ENCODE data around the gene RAB3IL1.

Gene RAB3IL1

DNA sequence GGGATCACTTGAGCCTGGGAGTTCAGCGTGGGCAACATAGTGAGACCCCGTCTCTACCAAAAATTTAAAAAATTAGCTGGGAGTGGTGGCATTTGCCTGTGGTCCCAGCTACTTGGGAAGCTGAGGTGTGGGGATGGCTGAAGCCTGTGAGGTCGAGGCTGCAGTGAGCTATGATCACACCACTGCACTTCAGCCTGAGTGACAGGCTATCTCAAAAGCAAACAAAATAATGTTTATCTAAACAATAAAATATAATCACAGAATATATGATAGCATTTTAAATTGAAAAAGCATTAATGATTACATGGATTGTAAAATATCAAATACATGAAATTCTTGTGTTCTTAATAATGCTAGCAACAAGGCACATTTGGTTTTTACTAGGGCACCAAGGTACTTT lies 35.5 kb upstream of the RAB3IL1 start:
- Histone ChIP-seq H2AFZ (ENCODE audit: low read length) (no peak overlapping the region), H2BK15ac (ENCODE audit: low read length) (no peak overlapping the region), H3K27me3 (ENCODE audit: control insufficient read depth in 3 of 3, insufficient read depth in 3 of 3, low read depth in 1 of 3, low read length in 3 of 3) (peaks cover 0 to 21% (median 3%) of the 10 kb centered on the region in 3 experiments), H3K27ac (replicated peaks; ENCODE audit: low read length) (no peak overlapping the region), H3K36me3 (replicated peaks in 1 of 2; ENCODE audit: control insufficient read depth in 2 of 2, insufficient read depth in 2 of 2, low read length in 2 of 2) (no peaks in the 10 kb centered on the region), H3K4me3 (ENCODE audit: low read length in 2 of 2) (no peak overlapping the region), H3K14ac (ENCODE audit: low read length) (no peak overlapping the region), H3K79me1 (ENCODE audit: low read depth, low read length) (no peaks in the 10 kb centered on the region), H3K4me1 (ENCODE audit: control insufficient read depth in 2 of 2, insufficient read depth in 1 of 2, low read depth in 1 of 2, low read length in 2 of 2) (peaks cover 6 to 9% of the 10 kb centered on the region in 2 donors), H2BK5ac (ENCODE audit: low read length) (no peak overlapping the region), H3K4ac (ENCODE audit: low read length) (no peak overlapping the region), H3K9me3 (replicated peaks in 1 of 2; ENCODE audit: control insufficient read depth in 2 of 2, insufficient read depth in 1 of 2, low read depth in 1 of 2, low read length in 2 of 2) (no peaks in the 10 kb centered on the region), H3K23ac (ENCODE audit: low read depth, low read length, poor library complexity) (no peak overlapping the region), H3K9ac (ENCODE audit: low read depth, low read length, poor library complexity) (no peak overlapping the region), H4K91ac (ENCODE audit: low read depth, low read length, poor library complexity) (no peak overlapping the region), H4K8ac (ENCODE audit: low read depth, low read length) (no peak overlapping the region), H2BK12ac (ENCODE audit: low read length) (no peak overlapping the region), H3K4me2 (ENCODE audit: insufficient read depth, low read length, poor library complexity, severe bottlenecking) (no peak overlapping the region), H2AK5ac (ENCODE audit: low read depth, low read length) (no peak overlapping the region), H2BK120ac (ENCODE audit: low read depth, low read length) (no peak overlapping the region), H3K18ac (ENCODE audit: low read length) (no peak overlapping the region)
- no peak for DNase-seq (ENCODE audit: low spot score)
- WGBS, 2 donors (ENCODE audit: extremely low coverage in 2 of 2, insufficient read length in 2 of 2, insufficient replicate concordance in 1 of 2): no CpG with 5 or more reads among the region's 3 CpGs

DNA sequence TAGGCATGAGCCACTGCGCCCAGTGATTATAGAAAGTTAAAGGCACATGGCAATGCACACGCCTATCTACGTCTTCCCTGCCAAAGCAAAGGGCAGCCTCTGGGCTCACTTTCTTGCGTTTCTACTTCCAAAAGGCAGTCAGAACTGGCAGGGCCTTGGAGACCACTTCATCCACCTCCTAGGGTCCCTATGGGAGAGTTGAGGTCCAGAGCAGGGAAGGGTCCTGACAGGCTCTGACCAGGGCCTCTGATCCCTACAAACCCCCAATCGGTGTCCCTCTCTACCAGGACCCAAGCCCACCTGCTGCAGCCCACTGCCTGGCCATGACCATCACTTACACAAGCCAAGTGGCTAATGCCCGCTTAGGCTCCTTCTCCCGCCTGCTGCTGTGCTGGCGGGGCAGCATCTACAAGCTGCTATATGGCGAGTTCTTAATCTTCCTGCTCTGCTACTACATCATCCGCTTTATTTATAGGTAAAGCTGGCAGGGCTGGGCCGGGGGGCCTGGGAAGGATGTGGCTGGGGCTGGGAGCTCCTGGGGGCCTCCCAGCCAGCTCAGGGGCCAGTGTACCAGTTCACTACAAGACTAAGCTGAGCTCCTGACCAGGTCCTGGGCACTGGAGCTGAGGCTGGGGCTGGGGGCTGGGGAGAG lies 34.2 kb upstream of the RAB3IL1 start:
- no peak overlapping the region for H3K9ac ChIP-seq (ENCODE audit: low read depth, low read length, poor library complexity)
- no peak overlapping the region for H3K4me2 ChIP-seq (ENCODE audit: insufficient read depth, low read length, poor library complexity, severe bottlenecking)
- no peaks in the 10 kb centered on the region for H3K9me3 ChIP-seq (replicated peaks in 1 of 2; ENCODE audit: control insufficient read depth in 2 of 2, insufficient read depth in 1 of 2, low read depth in 1 of 2, low read length in 2 of 2)
- H4K91ac ChIP-seq (ENCODE audit: low read depth, low read length, poor library complexity): no peak overlapping the region
- no CpG with 5 or more reads among the region's 11 CpGs for WGBS, 2 donors (ENCODE audit: extremely low coverage in 2 of 2, insufficient read length in 2 of 2, insufficient replicate concordance in 1 of 2)
- H4K8ac ChIP-seq (ENCODE audit: low read depth, low read length): no peak overlapping the region
- no peak for DNase-seq (ENCODE audit: low spot score)
- H3K79me1 ChIP-seq (ENCODE audit: low read depth, low read length): no peaks in the 10 kb centered on the region
- H2BK5ac ChIP-seq (ENCODE audit: low read length): no peak overlapping the region
- H3K23ac ChIP-seq (ENCODE audit: low read depth, low read length, poor library complexity): no peak overlapping the region
- no peak overlapping the region for H3K27ac ChIP-seq (replicated peaks; ENCODE audit: low read length)
- no peak overlapping the region for H2AK5ac ChIP-seq (ENCODE audit: low read depth, low read length)
- H3K4ac ChIP-seq (ENCODE audit: low read length): no peak overlapping the region
- H2AFZ ChIP-seq (ENCODE audit: low read length): no peak overlapping the region
- H3K36me3 ChIP-seq (replicated peaks in 1 of 2; ENCODE audit: control insufficient read depth in 2 of 2, insufficient read depth in 2 of 2, low read length in 2 of 2): no peaks in the 10 kb centered on the region
- no peak overlapping the region for H3K4me3 ChIP-seq (ENCODE audit: low read length in 2 of 2)
- peak overlapping the region; percentile 62 for H2BK15ac ChIP-seq (ENCODE audit: low read length)
- H3K18ac ChIP-seq (ENCODE audit: low read length): no peak overlapping the region
- H3K14ac ChIP-seq (ENCODE audit: low read length): no peak overlapping the region
- no peak overlapping the region for H2BK120ac ChIP-seq (ENCODE audit: low read depth, low read length)
- peak overlapping the region; percentile 48 for H2BK12ac ChIP-seq (ENCODE audit: low read length)
- peaks cover 0 to 21% (median 3%) of the 10 kb centered on the region in 3 experiments for H3K27me3 ChIP-seq (ENCODE audit: control insufficient read depth in 3 of 3, insufficient read depth in 3 of 3, low read depth in 1 of 3, low read length in 3 of 3)
- peaks cover 6 to 9% of the 10 kb centered on the region in 2 donors for H3K4me1 ChIP-seq (ENCODE audit: control insufficient read depth in 2 of 2, insufficient read depth in 1 of 2, low read depth in 1 of 2, low read length in 2 of 2)

- no peak within 1 kb of the TSS for H3K14ac ChIP-seq (ENCODE audit: low read length)
- no peak within 1 kb of the TSS for H2BK15ac ChIP-seq (ENCODE audit: low read length)
- no peak within 1 kb of the TSS for H2AK5ac ChIP-seq (ENCODE audit: low read depth, low read length)
- no peaks in the 10 kb centered on the region for H3K36me3 ChIP-seq (replicated peaks in 1 of 2; ENCODE audit: control insufficient read depth in 2 of 2, insufficient read depth in 2 of 2, low read length in 2 of 2)
- H3K9ac ChIP-seq (ENCODE audit: low read depth, low read length, poor library complexity): no peak within 1 kb of the TSS
- H3K27me3 ChIP-seq (ENCODE audit: control insufficient read depth in 3 of 3, insufficient read depth in 3 of 3, low read depth in 1 of 3, low read length in 3 of 3): peaks cover under 1 to 11% (median 9%) of the 10 kb centered on the region in 3 experiments
- no peak within 1 kb of the TSS for H3K4me2 ChIP-seq (ENCODE audit: insufficient read depth, low read length, poor library complexity, severe bottlenecking)
- H3K23ac ChIP-seq (ENCODE audit: low read depth, low read length, poor library complexity): no peak within 1 kb of the TSS
- no peak within 1 kb of the TSS for H4K91ac ChIP-seq (ENCODE audit: low read depth, low read length, poor library complexity)
- no peak within 1 kb of the TSS for H3K4ac ChIP-seq (ENCODE audit: low read length)
- no peaks in the 10 kb centered on the region for H3K79me1 ChIP-seq (ENCODE audit: low read depth, low read length)
- no peak for DNase-seq (ENCODE audit: low spot score)
- peak within 1 kb of the TSS; percentile 47 for H2AFZ ChIP-seq (ENCODE audit: low read length)
- H2BK12ac ChIP-seq (ENCODE audit: low read length): no peak within 1 kb of the TSS
- no peak within 1 kb of the TSS for H3K4me3 ChIP-seq (ENCODE audit: low read length in 2 of 2)
- H3K27ac ChIP-seq (replicated peaks; ENCODE audit: low read length): no peak within 1 kb of the TSS
- no peak within 1 kb of the TSS for H2BK120ac ChIP-seq (ENCODE audit: low read depth, low read length)
- no CpG with 5 or more reads among the region's 8 CpGs for WGBS, 2 donors (ENCODE audit: extremely low coverage in 2 of 2, insufficient read length in 2 of 2, insufficient replicate concordance in 1 of 2)
- H3K9me3 ChIP-seq (replicated peaks in 1 of 2; ENCODE audit: control insufficient read depth in 2 of 2, insufficient read depth in 1 of 2, low read depth in 1 of 2, low read length in 2 of 2): no peaks in the 10 kb centered on the region
- H2BK5ac ChIP-seq (ENCODE audit: low read length): no peak within 1 kb of the TSS
- peaks cover 6 to 7% of the 10 kb centered on the region in 2 donors for H3K4me1 ChIP-seq (ENCODE audit: control insufficient read depth in 2 of 2, insufficient read depth in 1 of 2, low read depth in 1 of 2, low read length in 2 of 2)
- H4K8ac ChIP-seq (ENCODE audit: low read depth, low read length): no peak within 1 kb of the TSS
- H3K18ac ChIP-seq (ENCODE audit: low read length): no peak within 1 kb of the TSS
These were observed 32.7 kb upstream of the RAB3IL1 start, which contains the start of gene BEST1 for GRCh38 chr11:61950035-61950547. Gene BEST1 (plus strand): TSS chr11:61950351. CDS start chr11:61951807, 1,456 bp downstream.

DNA sequence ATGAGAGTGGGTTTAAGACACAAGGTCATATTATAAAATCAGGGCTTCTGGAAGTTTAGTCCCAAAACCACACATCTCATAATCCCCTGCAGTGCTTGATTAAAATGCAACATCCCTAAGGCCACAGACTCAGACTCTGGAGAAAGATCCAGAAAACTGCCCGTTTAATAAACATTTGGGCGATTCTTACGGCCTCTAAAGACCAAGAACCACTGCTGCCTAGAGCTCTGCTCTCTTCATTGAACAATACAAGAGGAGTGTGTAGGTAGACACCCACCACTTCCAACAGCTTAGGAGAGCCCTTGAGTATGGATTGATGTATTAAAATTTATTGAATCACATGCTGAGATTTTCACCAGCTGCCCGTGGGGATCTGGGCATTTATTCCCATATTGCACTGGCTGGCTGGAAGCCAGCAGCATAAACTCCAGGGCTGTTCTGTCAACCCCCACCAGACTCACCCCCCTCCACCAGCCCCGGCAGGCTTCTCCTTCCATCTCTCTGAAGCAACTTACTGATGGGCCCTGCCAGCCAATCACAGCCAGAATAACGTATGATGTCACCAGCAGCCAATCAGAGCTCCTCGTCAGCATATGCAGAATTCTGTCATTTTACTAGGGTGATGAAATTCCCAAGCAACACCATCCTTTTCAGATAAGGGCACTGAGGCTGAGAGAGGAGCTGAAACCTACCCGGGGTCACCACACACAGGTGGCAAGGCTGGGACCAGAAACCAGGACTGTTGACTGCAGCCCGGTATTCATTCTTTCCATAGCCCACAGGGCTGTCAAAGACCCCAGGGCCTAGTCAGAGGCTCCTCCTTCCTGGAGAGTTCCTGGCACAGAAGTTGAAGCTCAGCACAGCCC lies 32.0 kb upstream of the RAB3IL1 start:
- Histone ChIP-seq H3K4me1 (ENCODE audit: control insufficient read depth in 2 of 2, insufficient read depth in 1 of 2, low read depth in 1 of 2, low read length in 2 of 2) (peaks cover 2 to 6% of the 10 kb centered on the region in 2 donors), H2BK15ac (ENCODE audit: low read length) (no peak overlapping the region), H3K18ac (ENCODE audit: low read length) (no peak overlapping the region), H3K4ac (ENCODE audit: low read length) (no peak overlapping the region), H2AK5ac (ENCODE audit: low read depth, low read length) (no peak overlapping the region), H2BK5ac (ENCODE audit: low read length) (no peak overlapping the region), H3K9ac (ENCODE audit: low read depth, low read length, poor library complexity) (no peak overlapping the region), H3K27me3 (ENCODE audit: control insufficient read depth in 3 of 3, insufficient read depth in 3 of 3, low read depth in 1 of 3, low read length in 3 of 3) (peaks cover 0 to 15% (median 2%) of the 10 kb centered on the region in 3 experiments), H3K9me3 (replicated peaks in 1 of 2; ENCODE audit: control insufficient read depth in 2 of 2, insufficient read depth in 1 of 2, low read depth in 1 of 2, low read length in 2 of 2) (no peaks in the 10 kb centered on the region), H3K27ac (replicated peaks; ENCODE audit: low read length) (no peak overlapping the region), H3K79me1 (ENCODE audit: low read depth, low read length) (no peaks in the 10 kb centered on the region), H3K23ac (ENCODE audit: low read depth, low read length, poor library complexity) (no peak overlapping the region), H2BK12ac (ENCODE audit: low read length) (no peak overlapping the region), H3K4me2 (ENCODE audit: insufficient read depth, low read length, poor library complexity, severe bottlenecking) (no peak overlapping the region), H3K14ac (ENCODE audit: low read length) (no peak overlapping the region), H4K91ac (ENCODE audit: low read depth, low read length, poor library complexity) (no peak overlapping the region), H2AFZ (ENCODE audit: low read length) (peak overlapping the region; percentile 47), H2BK120ac (ENCODE audit: low read depth, low read length) (no peak overlapping the region), H4K8ac (ENCODE audit: low read depth, low read length) (no peak overlapping the region), H3K36me3 (replicated peaks in 1 of 2; ENCODE audit: control insufficient read depth in 2 of 2, insufficient read depth in 2 of 2, low read length in 2 of 2) (no peaks in the 10 kb centered on the region), H3K4me3 (ENCODE audit: low read length in 2 of 2) (no peak overlapping the region)
- no CpG with 5 or more reads among the region's 9 CpGs for WGBS, 2 donors (ENCODE audit: extremely low coverage in 2 of 2, insufficient read length in 2 of 2, insufficient replicate concordance in 1 of 2)
- no peak for DNase-seq (ENCODE audit: low spot score)
